GM12865 (cell line): Measurements from ENCODE around the gene SELENON.

Experiments
- DNase-seq: peaks from one replicate; pipeline ENCODE4 v3.0.0; 2010; ENCODE audit warnings: low read depth
- H3K4me3 ChIP-seq: 2 replicates; pipeline ENCODE4 v1.5.1; 2011; ENCODE audit warnings: mild to moderate bottlenecking, low read depth, low read length, control low read depth
- CTCF ChIP-seq: IDR thresholded peaks from 2 replicates; pipeline ENCODE4 v1.5.1; 2011; ENCODE audit warnings: low read length, control low read depth, low read depth, inconsistent platforms; ENCODE audit not compliant: insufficient read depth; ENCODE audit errors: missing control alignments

SELENON gene

GRCh38 chr1:25784575-25785051 is 15.4 kb upstream of the SELENON start:
- no peak for DNase-seq
- no peak for TF ChIP-seq CTCF
- no peak overlapping the region for H3K4me3 ChIP-seq

GRCh38 chr1:25785333-25786067 is 14.5 kb upstream of the SELENON start:
- no peak for TF ChIP-seq CTCF
- DNase-seq, result no peak
- H3K4me3 ChIP-seq, result no peak overlapping the region

- H3K4me3 ChIP-seq, result no peak overlapping the region
- no peak for TF ChIP-seq CTCF
- DNase-seq, result no peak
These were observed 12.9 kb upstream of the SELENON start for GRCh38 chr1:25786887-25787759.

- DNase-seq, result no peak
- TF ChIP-seq CTCF, result no peak
- H3K4me3 ChIP-seq, result no peak overlapping the region
These were observed 12.2 kb upstream of the SELENON start for GRCh38 chr1:25787760-25788166.

- no peak for DNase-seq
- TF ChIP-seq CTCF, result no peak
These were observed 9.5 kb upstream of the SELENON start for GRCh38 chr1:25790472-25790871.

GRCh38 chr1:25792115-25792514 is 7.9 kb upstream of the SELENON start:
- H3K4me3 ChIP-seq, result no peak overlapping the region
- DNase-seq, result no peak
- TF ChIP-seq CTCF, result no peak

More at GRCh38 chr1:25790472-25790871, 9.5 kb upstream of the SELENON start:
- no peak overlapping the region for H3K4me3 ChIP-seq
